Measurements from ENCODE around the gene DHRS12. TPM values are rescaled to one million over a fixed set of nuclear protein-coding genes. Genes with fewer than 3 reads are reported as not detected.

DHRS12 gene
- total and polyA plus RNA-seq, 12 donors = 4.3 to 33.9 (median 11.6) TPM

DNA sequence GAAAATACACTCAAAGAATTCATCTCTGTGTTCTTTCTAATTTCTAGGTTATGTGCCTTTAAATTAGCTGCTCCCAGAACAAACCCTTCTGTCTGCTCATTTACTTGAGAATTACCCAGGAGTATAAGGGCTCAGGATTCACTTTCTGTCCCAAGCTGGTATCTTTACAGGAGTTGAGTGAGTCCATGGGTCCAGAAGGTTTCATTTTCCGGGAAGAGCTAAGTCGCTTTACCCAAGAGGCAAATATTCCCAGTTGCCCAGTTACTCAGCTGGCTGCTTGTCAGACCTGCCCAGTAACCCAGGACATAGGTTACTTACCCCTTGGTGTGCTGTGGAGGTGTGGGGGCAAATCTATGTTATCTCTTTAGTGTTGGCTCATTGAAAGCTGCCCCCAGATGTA, 47.3 kb downstream of the DHRS12 start:
- TF ChIP-seq, protein P1, sequence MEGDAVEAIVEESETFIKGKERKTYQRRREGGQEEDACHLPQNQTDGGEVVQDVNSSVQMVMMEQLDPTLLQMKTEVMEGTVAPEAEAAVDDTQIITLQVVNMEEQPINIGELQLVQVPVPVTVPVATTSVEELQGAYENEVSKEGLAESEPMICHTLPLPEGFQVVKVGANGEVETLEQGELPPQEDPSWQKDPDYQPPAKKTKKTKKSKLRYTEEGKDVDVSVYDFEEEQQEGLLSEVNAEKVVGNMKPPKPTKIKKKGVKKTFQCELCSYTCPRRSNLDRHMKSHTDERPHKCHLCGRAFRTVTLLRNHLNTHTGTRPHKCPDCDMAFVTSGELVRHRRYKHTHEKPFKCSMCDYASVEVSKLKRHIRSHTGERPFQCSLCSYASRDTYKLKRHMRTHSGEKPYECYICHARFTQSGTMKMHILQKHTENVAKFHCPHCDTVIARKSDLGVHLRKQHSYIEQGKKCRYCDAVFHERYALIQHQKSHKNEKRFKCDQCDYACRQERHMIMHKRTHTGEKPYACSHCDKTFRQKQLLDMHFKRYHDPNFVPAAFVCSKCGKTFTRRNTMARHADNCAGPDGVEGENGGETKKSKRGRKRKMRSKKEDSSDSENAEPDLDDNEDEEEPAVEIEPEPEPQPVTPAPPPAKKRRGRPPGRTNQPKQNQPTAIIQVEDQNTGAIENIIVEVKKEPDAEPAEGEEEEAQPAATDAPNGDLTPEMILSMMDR (IDR thresholded peaks at IDR 0.05) = no peak
- TF ChIP-seq POLR2A (IDR thresholded peaks at IDR 0.05) = no peak
- 88 to 96% (median 94%) methylated on average over 2 of the region's 2 CpGs for WGBS, 4 donors
- Histone ChIP-seq H3K9me3 (replicated peaks in 1 of 3) (no peaks in the 10 kb centered on the region), H3K27me3 (no peaks in the 10 kb centered on the region), H3K4me1 (replicated peaks in 1 of 2) (no peaks in the 10 kb centered on the region), H3K27ac (no peak overlapping the region), H3K36me3 (replicated peaks in 1 of 2) (peaks cover 0 to 84% of the 10 kb centered on the region in 2 donors), H3K4me3 (no peak overlapping the region)
- intact Hi-C loops (cut with DNase I) = no loop called here
- no peak for DNase-seq

DNA sequence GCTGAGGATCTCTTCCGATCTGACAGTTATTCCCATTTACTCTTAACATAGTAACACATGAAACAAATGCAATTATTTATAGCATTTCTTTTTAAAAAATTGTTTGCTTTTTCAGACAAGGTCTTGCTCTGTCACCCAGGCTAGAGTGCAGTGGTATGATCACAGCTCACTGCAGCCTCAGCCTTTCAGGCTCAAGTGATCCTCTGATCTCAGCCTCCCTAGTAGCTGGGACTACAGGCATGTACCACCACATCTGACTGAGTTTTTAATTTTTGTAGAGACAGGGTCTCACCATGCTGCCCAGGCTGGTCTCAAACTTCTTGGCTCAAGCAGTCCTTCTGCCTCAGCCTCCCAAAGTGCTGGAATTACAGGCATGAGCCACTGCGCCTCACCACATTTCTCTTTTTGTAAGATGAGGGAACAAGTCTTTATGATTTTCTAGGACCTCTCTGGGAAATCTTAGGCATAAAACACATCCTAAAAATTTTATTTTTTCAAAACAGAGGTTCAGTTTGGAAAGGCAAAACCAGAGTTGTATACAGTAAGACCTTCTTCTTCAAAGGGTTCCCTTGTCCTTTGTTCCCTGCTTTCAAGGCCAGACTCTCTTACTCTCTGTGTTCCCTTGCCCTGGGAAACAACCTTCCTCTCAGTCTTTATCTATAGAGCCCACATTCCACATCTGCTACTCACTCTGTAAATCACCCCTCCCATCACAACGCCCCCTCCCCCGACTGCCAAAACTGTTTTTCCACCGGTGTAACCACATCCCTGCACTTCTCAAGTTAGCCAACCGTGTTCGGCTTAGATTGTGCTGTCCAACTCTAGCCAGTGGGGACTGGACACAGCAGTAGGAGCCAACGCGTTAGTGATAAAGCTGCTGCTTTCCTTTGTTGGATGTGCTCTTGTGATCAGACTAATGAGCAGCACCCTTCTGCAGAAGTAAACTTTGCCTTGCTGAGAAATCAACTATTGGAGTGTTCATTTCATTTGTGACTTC, 56.2 kb downstream of the DHRS12 start:
- WGBS, 4 donors = 76 to 85% (median 82%) methylated on average over 9 of the region's 9 CpGs
- Histone ChIP-seq H3K27me3 (no peaks in the 10 kb centered on the region), H3K27ac (no peak overlapping the region), H3K4me1 (replicated peaks in 1 of 2) (peaks cover 0 to 7% of the 10 kb centered on the region in 2 donors), H3K9me3 (replicated peaks in 1 of 3) (peaks cover 0 to 13% (median 0%) of the 10 kb centered on the region in 3 donors), H3K36me3 (replicated peaks in 1 of 2) (peaks cover 0 to 16% of the 10 kb centered on the region in 2 donors), H3K4me3 (no peak overlapping the region)
- no peak for DNase-seq
- TF ChIP-seq, protein P1 (IDR thresholded peaks at IDR 0.05) = no peak
- no peak for TF ChIP-seq POLR2A (IDR thresholded peaks at IDR 0.05)
- intact Hi-C loops (cut with DNase I) = no loop called here

DNA sequence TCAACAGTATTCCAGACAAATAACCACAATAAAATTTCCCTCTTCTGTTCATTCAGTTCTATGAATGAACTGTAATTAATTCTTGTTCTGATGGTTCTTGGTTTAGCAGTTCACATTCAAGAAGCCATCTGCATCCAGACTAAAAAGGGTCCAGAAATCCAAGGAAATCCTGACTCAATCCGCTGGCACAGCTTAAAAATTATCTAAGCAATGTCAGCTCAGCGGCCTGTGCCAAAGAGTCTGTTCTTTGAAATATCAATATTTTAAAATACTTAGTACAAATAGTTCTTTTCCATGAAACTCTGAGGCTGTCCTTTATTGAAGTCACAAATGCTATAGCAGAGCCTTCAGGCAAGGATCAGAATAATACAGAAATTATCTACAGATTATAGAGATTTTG, 57.2 kb downstream of the DHRS12 start:
- Histone ChIP-seq H3K36me3 (replicated peaks in 1 of 2) (peaks cover 0 to 7% of the 10 kb centered on the region in 2 donors), H3K9me3 (replicated peaks in 1 of 3) (peaks cover 0 to 13% (median 0%) of the 10 kb centered on the region in 3 donors), H3K4me1 (replicated peaks in 1 of 2) (peaks cover 0 to 14% of the 10 kb centered on the region in 2 donors), H3K27ac (no peak overlapping the region), H3K27me3 (no peaks in the 10 kb centered on the region), H3K4me3 (no peak overlapping the region)
- DNase-seq = no peak
- intact Hi-C loops (cut with DNase I) = no loop called here
- WGBS, 4 donors = 55 to 75% (median 67%) methylated on average over 2 of the region's 2 CpGs
- TF ChIP-seq, protein P1 (IDR thresholded peaks at IDR 0.05) = no peak
- no peak for TF ChIP-seq POLR2A (IDR thresholded peaks at IDR 0.05)

DNA sequence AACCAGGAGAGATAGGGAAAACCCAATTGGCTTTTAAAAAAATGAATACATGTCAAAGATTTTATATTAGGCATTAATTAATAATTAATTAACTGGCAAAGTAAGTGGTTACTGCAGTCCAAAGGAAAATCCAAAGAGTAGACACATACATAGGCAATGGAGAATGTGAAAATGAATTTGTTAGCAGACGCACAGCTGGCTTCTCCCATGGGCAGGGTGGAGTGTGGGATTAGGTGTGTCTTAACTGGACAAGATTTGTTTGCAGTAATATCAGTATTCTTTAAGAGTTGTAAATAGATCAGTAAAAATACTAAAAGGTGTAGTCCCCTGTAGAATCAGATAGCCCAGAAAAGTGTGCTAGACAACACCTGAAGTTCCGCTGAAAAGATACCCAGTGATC, 58.7 kb downstream of the DHRS12 start:
- Histone ChIP-seq H3K4me1 (replicated peaks in 1 of 2) (peaks cover 0 to 27% of the 10 kb centered on the region in 2 donors), H3K36me3 (replicated peaks in 1 of 2) (no peaks in the 10 kb centered on the region), H3K9me3 (replicated peaks in 1 of 3) (peaks cover 0 to 13% (median 0%) of the 10 kb centered on the region in 3 donors), H3K4me3 (no peak overlapping the region), H3K27ac (no peak overlapping the region), H3K27me3 (no peaks in the 10 kb centered on the region)
- TF ChIP-seq POLR2A (IDR thresholded peaks at IDR 0.05) = no peak
- TF ChIP-seq, protein P1 (IDR thresholded peaks at IDR 0.05) = no peak
- no peak for DNase-seq
- intact Hi-C loops (cut with DNase I) = no loop called here
- 96 to 100% (median 98%) methylated on average over 2 of the region's 2 CpGs for WGBS, 4 donors

All from adrenal gland (tissue), 12 donors.